MCF 10A (cell line): ENCODE results near the gene GDPD5. TPM values are rescaled to one million over a fixed set of nuclear protein-coding genes. Genes with fewer than 3 reads are reported as not detected.

Experiments used
- BruUV-seq: library from RNA; stranded (reverse); fragments of 400-500 nt; replicated peaks from 2 replicates; lab custom pipeline; 2021; lab: Mats Ljungman, UMichigan
- CTCF ChIA-PET: fragments of 300-600 bp; sonication (Branson Sonifier 250); formaldehyde crosslinking; extraction: SDS; loops from one replicate; lab custom pipeline; 2021; ENCODE audit warnings: antibody characterized with exemption, inconsistent platforms; lab: Yijun Ruan, JAX
- POLR2A ChIA-PET: fragments of 300-600, 350-650 bp; sonication (Branson Sonifier 250); formaldehyde crosslinking; extraction: SDS; loops from one replicate; lab custom pipeline; 2020; ENCODE audit warnings: antibody characterized with exemption, inconsistent platforms; lab: Yijun Ruan, JAX
- DNase-seq: peaks from one replicate; pipeline ENCODE4 v3.0.0-alpha.2; 2018; ENCODE audit not compliant: unreplicated experiment
- H3K27ac Mint-ChIP-seq: one replicate; pipeline ENCODE4 v1.8.0; 2022; ENCODE audit warnings: mild to moderate bottlenecking, low read depth, mixed read lengths; ENCODE audit not compliant: unreplicated experiment
- H3K27me3 Mint-ChIP-seq: one replicate; pipeline ENCODE4 v1.8.0; 2022; ENCODE audit warnings: mixed read lengths; ENCODE audit not compliant: insufficient read depth, unreplicated experiment
- H3K36me3 Mint-ChIP-seq: one replicate; pipeline ENCODE4 v1.8.0; 2022; ENCODE audit warnings: mild to moderate bottlenecking, moderate library complexity, mixed read lengths; ENCODE audit not compliant: insufficient read depth, unreplicated experiment
- H3K4me1 Mint-ChIP-seq: one replicate; pipeline ENCODE4 v1.8.0; 2022; ENCODE audit warnings: mixed read lengths; ENCODE audit not compliant: insufficient read depth, unreplicated experiment
- H3K4me3 Mint-ChIP-seq: one replicate; pipeline ENCODE4 v1.8.0; 2022; ENCODE audit warnings: mild to moderate bottlenecking, moderate library complexity, mixed read lengths; ENCODE audit not compliant: unreplicated experiment
- H3K9me3 Mint-ChIP-seq: one replicate; pipeline ENCODE4 v1.8.0; 2022; ENCODE audit warnings: mixed read lengths; ENCODE audit not compliant: unreplicated experiment
- intact Hi-C: fragments of 100-400 bp; cut with micrococcal nuclease; formaldehyde crosslinking; loops from 2 replicates; pipeline ENCODE4 v1.14.1; 2022
- total RNA-seq: library from RNA; stranded (reverse); gene quantifications from 2 replicates; pipeline ENCODE4 v1.2.3, GENCODE V29; 2022
- TF ChIP-seq, protein P1 (sequence below): fragments of 200-600 bp; IDR thresholded peaks from one replicate; pipeline ENCODE4 v1.8.0; 2022; ENCODE audit warnings: antibody characterized with exemption, mild to moderate bottlenecking; ENCODE audit not compliant: unreplicated experiment

Gene GDPD5
- total RNA-seq, 1 experiment from 2014 or later = 5.6 TPM

DNA sequence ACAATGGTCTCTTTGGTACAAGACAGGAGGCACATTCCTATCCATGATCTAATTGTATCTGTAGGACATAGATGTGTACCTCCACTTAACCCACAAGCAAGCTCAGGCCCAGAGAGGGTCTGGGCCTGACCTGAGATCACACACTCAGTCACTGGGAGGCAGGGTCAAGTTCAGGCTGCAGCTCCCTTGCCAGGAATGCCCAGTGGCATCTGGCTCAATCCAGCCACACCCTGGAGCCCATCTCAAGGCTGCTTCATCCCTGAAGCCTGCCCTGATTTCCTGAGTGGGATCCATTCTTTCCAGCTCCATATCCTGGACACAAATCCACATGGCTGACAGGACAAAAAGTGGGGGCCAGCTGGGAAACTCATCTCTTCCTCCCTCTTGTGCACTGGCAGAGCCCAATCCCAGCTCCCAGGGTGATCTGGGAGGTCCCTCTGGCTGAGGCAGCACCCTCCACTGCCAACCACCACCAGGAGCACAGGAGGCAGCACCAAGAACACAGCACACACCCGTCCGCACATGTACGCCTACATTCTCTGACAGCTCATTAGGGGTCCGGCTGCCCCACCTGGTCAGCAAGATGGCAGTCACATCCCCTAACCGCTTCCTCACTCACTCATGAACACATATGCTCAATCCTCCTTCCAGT is 53.5 kb downstream of the GDPD5 start:
- H3K9me3 Mint-ChIP-seq = no peaks in the 10 kb centered on the region

GRCh38 chr11:75471176-75471973 is 54.4 kb downstream of the GDPD5 start:
- intact Hi-C loops = no loop called here
- no peak for DNase-seq
- Mint-ChIP-seq H3K4me3 (no peak overlapping the region), H3K9me3 (no peaks in the 10 kb centered on the region), H3K27ac (no peak overlapping the region), H3K4me1 (no peaks in the 10 kb centered on the region), H3K36me3 (no peaks in the 10 kb centered on the region), H3K27me3 (no peaks in the 10 kb centered on the region)
- TF ChIP-seq, protein P1, sequence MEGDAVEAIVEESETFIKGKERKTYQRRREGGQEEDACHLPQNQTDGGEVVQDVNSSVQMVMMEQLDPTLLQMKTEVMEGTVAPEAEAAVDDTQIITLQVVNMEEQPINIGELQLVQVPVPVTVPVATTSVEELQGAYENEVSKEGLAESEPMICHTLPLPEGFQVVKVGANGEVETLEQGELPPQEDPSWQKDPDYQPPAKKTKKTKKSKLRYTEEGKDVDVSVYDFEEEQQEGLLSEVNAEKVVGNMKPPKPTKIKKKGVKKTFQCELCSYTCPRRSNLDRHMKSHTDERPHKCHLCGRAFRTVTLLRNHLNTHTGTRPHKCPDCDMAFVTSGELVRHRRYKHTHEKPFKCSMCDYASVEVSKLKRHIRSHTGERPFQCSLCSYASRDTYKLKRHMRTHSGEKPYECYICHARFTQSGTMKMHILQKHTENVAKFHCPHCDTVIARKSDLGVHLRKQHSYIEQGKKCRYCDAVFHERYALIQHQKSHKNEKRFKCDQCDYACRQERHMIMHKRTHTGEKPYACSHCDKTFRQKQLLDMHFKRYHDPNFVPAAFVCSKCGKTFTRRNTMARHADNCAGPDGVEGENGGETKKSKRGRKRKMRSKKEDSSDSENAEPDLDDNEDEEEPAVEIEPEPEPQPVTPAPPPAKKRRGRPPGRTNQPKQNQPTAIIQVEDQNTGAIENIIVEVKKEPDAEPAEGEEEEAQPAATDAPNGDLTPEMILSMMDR = no peak
- CTCF ChIA-PET = interaction anchor here (0.5 to 1.0 kb wide), 6 partner anchors 10 to 824 kb away, joined by 3 to 4 read pairs (median 3); no protein-coding TSS in a partner anchor
- POLR2A ChIA-PET = no interaction called here
- no TSS peak for BruUV-seq

More for the DNA sequence above, 53.5 kb downstream of the GDPD5 start:
- no TSS peak for BruUV-seq
- ChIA-PET POLR2A (no interaction called here), CTCF (interaction anchor here (0.5 to 1.0 kb wide), 5 partner anchors 9 to 823 kb away, joined by 3 to 4 read pairs (median 3); no protein-coding TSS in a partner anchor)
- H3K27me3 Mint-ChIP-seq = no peaks in the 10 kb centered on the region
- DNase-seq = no peak
- H3K4me1 Mint-ChIP-seq = no peaks in the 10 kb centered on the region
- H3K27ac Mint-ChIP-seq = no peak overlapping the region
- no peaks in the 10 kb centered on the region for H3K36me3 Mint-ChIP-seq
- TF ChIP-seq, protein P1 = no peak
- no peak overlapping the region for H3K4me3 Mint-ChIP-seq
- intact Hi-C loops = no loop called here

DNA sequence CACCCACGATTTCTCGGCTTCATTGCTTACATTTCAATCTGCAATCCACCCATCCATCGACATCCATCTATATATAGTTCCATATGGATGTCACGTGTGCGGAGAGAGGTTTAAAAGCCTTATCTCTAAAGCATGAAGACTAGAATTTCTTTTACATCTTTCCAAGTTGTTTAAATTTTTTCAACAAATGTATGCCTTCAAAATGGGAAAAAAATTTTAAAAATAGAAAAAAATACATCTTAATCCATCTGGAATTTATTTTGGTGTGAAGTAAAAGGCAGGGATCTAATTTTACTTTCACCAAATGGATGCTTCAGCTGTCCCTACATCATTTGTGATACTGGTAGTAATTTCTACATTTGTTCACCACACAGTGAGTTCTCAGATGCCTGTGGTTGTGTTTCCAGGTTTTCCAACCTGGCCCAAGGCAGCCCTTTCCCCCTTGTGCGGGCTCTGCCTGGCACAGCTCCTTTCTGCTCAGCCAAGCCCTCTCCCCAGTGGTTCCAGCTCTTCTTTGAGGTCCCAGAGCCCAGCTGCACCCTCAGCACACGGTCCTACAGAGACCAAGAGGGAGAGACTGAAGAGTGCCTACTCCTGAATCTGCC is 55.2 kb downstream of the GDPD5 start:
- Mint-ChIP-seq H3K27ac (no peak overlapping the region), H3K36me3 (no peaks in the 10 kb centered on the region), H3K4me3 (no peak overlapping the region), H3K27me3 (no peaks in the 10 kb centered on the region), H3K4me1 (no peaks in the 10 kb centered on the region), H3K9me3 (no peaks in the 10 kb centered on the region)
- ChIA-PET POLR2A (no interaction called here), CTCF (interaction anchor here (0.6 to 0.7 kb wide), 2 partner anchors 23 to 57 kb away, joined by 3 read pairs; no protein-coding TSS in a partner anchor)
- intact Hi-C loops = no loop called here
- BruUV-seq = no TSS peak
- no peak for DNase-seq
- TF ChIP-seq, protein P1 = no peak
